NCI-H510A (cell line): Measurements from ENCODE around the gene GRN.
"Not testable (repeated sequence)": the region's sequence is repeated elsewhere in the genome, so short reads cannot be mapped to it uniquely, and the experiment has no call there.

ENCODE experiments used
- DNase-seq: peaks from one replicate; lab custom pipeline; 2025; lab: John Stamatoyannopoulos, UW

Gene GRN

DNA sequence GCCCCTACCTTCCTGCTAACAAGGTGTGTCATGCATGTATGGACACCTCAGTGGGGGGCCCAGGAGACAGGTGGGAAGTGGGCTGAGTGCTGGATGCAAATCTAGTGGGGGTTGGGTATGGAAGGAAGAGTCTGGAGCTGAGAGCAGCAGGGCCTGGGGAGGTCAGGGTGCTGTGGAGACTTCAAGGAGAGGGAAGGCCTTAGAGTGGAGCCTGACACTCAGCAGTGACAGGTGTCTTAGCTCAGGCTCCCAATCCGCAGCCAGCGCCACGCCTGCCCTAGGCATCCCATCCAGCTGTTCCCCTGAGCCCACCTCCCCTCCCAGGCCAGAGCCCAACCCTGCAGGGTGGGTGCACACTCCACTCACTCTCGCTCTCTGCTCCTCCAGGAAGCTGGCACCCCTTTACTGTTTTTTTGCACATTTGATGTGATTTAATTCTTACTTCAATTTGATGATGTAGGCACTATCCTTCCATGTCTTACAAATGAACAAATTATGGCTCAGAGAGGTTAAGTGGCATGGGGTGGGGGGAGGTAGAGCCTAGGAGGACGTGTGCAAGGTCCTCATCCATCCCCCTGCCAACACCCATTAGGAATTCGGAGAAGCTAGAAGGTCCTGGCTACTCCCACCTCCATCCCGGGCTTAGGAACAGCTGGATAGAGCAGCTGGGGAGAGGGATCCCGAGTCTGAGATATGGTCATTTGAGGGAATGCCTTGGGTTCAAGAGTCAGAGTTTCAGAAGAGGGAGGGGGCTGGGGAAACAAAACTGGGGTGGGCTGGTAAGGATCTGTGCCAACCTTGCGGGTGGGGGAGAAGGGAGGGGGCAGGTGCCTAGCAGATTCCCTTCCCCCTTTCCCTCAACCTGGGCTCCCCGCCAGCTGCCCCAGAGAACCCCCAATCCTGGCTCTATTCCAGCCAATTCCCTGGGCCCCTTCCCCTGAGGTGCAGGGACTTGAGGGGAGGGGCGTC lies 16.5 kb downstream of the GRN start:
- DNase-seq, result no peak

- no peak for DNase-seq
These were observed 17.4 kb downstream of the GRN start for GRCh38 chr17:44362459-44362948.

DNA sequence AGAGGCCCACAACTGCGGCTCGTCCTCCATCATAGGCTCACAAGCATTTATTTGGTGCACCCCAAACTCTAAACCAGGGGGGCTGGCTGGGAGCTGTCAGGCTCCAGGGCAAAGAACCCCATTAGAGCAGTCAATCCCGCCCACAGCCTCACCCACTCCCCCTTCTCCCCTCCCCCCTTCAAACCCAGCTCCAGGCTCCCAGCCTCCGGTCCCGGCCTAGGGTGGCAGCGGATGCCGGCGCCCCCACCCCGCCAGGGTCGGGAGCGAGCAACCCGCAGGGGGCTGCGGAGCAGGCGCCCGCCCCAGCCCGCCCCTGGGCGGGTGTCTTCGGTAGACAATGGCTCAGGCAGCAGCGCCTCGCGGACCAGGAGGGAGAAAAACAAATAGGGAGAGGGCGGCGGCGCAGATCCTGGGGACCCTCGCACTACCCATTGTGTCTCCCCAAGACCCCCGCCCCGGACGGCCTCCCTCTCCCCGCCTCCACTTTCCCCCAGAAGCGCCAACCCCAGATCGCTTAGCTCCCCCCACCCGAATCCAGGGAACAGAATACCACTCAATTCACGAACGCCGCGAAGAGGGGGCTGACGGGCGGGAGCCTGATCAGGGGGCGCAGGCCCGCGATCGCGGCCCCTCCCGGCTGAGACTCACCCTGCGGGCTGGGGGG lies 18.0 kb downstream of the GRN start:
- no peak for DNase-seq

DNA sequence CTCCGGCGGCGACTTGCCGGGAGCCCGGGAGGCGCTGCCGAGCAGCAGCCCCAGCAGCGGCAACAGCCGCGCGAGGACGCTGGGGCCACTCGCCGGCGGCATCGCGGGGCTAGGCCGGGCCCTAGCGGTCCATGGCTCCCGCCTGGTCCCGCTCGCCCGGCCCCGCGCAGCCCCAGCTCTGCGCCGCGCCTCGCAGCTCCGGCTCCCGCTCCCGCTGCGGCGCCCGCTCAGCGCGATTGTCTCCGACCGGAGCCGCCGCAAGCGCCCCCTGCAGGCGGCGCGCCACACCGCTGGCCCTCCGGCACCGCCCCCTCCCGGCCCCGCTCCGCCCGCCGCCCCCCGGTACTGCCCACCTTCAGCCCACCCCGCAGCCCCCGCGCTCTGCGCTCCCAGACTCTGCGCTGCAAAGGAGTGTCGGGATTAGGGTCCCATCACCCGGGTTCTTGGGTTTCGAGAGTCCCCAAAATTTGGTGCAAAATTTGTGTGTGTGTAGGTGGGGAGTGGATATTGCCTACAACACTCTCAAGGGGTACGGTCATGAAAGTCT lies 18.6 kb downstream of the GRN start, which contains the start of gene FAM171A2:
Gene FAM171A2 (minus strand): TSS at position 241 of the 547 bp plus-strand sequence. CDS start 139 bp downstream, at position 102.
- DNase-seq, result peak; percentile 64

DNA sequence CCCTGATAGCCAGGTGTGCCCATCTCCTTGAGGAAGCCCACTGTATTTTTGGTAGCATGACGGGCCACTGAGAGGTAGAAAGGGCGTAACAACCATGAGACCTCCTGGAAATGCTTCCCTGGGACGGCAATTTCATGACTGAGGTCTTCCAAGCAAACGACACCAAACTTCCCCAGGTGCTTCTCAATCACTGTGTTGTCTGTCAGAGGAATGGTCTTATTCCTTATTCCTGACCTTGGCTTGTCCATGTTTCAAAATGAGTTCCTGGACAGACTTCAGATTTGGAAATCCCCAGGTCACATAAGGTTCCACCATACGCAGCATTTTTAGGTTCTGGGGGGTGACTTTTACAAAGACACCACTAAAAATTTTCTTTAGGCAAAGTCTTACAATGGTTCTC lies 19.9 kb downstream of the GRN start:
- not testable (repeated sequence) for DNase-seq

GRCh38 chr17:44367231-44367979 lies 22.3 kb downstream of the GRN start:
- DNase-seq, result no peak

GRCh38 chr17:44368391-44369243 lies 23.5 kb downstream of the GRN start:
- not testable (repeated sequence) for DNase-seq

- DNase-seq, result not testable (repeated sequence)
These were observed 24.4 kb downstream of the GRN start for GRCh38 chr17:44369414-44370023.

GRCh38 chr17:44372036-44372435 lies 26.9 kb downstream of the GRN start:
- no peak for DNase-seq

DNA sequence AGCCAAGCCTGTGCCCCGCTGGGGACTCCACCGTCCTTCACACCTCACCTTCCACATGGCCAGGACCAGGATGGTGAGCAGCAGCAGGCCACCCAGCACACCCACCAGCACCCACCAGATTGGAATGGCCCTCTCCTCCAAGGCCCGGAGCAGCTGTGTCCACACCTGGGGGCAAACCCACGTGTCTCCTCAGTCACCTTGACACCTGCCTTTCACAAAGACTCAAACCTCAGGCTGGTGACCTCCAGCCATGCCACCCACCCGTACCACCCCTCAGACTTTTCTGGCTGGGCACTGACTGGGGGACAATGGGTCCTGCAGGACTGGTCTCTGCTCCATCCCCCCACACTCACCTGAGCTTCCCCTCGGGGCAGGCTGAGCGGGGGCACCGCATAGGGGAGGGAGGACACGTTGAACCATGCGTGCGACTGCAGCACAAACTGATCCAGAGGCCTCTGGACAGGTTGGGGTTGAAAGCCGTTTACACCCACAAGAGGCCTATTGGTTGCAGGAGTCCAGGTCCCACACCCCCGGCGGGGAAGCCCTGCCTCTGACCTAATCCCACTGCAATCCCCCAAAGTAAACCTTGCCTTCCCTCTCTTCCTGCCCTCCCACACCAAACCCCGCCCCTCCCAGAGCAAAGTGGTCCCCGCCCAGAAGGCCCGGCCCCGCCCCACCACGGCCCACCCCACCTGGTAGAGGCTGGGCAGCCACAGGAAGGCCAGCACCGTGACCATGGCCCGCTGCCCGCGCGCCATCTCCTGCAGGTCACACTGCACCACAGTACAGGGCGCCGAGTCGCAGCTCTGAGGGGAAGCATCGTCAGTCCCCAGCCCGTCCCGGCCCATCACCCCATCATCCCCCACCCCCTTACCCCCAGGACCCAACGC lies 29.4 kb downstream of the GRN start:
- no peak for DNase-seq

DNA sequence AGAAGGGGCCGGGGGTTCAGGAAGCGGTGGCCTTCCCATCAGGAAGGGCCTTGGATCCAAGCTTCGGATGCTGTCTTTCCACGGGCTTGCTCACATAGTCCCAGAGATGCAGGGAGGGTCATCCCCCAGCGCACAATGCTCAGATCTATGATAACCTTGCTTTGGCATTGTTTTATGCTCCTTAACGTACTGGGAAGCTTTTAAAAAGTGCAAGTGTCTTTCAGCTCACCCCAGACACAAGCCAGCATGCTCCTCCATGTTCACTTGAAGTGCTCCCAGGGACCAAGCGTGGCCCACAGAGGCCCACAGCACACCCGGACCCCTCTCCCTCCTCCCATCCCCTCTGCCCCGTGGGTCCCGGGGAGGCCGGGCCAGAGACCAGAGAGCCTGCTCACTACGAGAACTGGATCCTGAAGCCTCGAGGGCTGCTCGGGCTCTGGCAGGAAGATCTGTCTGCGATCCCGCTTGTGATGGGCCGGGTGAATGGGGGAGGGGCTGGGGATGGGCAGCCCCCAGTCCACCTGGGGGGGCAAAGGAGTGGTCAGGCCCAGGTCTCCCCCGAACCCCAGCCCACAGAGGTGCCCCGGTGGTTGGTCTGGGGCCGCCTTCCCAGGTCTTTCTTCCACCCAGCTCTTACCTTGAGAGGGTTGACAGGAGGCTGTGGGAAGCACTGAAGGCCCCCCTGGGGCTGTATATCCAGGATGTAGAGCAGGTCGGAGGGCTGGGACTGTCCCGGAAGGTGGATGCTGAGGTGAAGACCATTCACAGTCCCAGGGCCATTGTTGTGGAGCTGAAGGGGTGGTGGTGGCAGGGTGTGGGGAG lies 30.3 kb downstream of the GRN start:
- no peak for DNase-seq

- no peak for DNase-seq
These were observed 31.0 kb downstream of the GRN start for GRCh38 chr17:44376124-44376523.

DNA sequence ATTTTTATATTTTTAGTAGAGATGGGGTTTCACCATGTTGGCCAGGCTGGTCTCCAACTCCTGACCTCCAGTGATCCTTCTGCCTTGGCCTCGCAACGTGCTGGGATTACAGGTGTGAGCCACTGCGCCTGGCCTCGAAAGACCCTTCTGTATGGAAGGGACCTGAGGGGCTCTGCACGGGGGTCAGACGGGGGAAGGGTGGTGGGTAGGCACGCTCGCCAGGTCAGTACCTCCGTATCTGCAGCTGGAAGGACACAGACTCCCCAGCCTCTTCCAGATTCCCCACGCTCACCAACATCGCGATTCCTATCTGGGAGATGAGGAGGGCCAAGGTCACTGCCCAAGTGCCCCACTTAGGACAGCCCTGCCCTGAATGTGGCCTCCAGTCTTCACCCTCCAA lies 31.7 kb downstream of the GRN start:
- DNase-seq, result no peak

DNA sequence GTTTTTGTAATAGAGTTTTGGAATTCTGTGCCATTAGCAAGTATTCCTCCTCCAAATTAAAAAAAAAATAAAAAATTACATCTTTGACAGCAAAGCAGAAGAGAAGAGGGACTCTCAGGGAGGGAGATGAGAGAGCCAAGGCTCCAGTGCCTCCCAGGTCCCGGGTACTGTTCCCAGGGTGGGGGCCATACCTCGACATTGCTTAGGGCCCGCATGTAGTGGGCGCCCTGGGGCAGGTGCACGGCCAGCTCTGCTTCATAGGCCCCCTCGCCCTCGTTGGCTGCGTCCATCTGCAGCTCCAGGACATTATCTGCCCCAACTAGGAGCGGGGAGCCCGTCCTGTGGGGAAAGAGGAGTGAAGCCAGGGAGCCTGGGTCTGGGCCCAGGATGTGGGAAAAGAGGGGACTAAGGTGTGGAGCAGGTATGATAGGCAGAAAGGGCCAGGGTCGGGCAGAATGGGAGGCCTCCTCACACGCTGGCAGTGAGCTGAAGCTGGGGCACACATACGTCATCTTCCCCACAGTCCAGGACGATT lies 33.1 kb downstream of the GRN start:
- no peak for DNase-seq

GRCh38 chr17:44379887-44380286 lies 34.8 kb downstream of the GRN start:
- no peak for DNase-seq

DNA sequence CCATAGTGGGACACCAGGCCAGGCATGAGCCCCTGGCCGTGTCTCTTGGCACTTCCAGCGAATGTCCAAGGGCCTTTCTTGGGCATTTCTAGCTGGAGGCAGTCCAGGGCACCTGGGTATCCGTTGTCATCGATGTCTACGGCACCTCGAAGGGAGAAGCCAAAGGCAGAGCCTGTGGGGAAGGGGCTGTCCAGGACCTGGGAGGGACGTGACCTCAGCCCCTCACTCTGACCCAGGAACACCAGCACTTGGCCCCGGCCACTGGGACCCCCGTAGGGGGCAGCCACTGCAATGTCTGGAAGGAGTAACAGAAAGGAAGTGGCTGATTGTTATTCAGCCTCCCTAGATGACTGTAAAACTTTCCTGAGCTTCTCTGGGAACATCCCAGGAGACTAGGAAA lies 35.7 kb downstream of the GRN start:
- DNase-seq, result no peak

GRCh38 chr17:44381810-44382305 lies 36.8 kb downstream of the GRN start:
- DNase-seq, result no peak

- no peak for DNase-seq
These were observed 37.8 kb downstream of the GRN start for GRCh38 chr17:44382917-44383316.
